PC-3 (cell line): ENCODE data around the gene ABLIM1. TPM values are rescaled to one million over a fixed set of nuclear protein-coding genes. Genes with fewer than 3 reads are reported as not detected.

Experiments used
- ATAC-seq: fragments of 200-7000 bp; cut with Tn5 transposase; 2 replicates; pipeline ENCODE4 v1.9.1; 2020; ENCODE audit warnings: mild to moderate bottlenecking, moderate library complexity
- BruUV-seq: library from RNA; stranded (reverse); fragments of 400-500 nt; replicated peaks from 2 replicates; lab custom pipeline; 2021; lab: Mats Ljungman, UMichigan
- CTCF ChIA-PET: fragments of 300-600 bp; sonication (Branson Sonifier 250); formaldehyde crosslinking; loops from one replicate; lab custom pipeline; 2022; ENCODE audit warnings: antibody characterized with exemption; lab: Charles Lee
- POLR2A ChIA-PET: fragments of 300-600 bp; sonication (Branson Sonifier 250); formaldehyde crosslinking; loops from one replicate; lab custom pipeline; 2022; ENCODE audit warnings: antibody characterized with exemption; ENCODE audit not compliant: unreplicated experiment; lab: Charles Lee
- DNase-seq: peaks from one replicate; pipeline ENCODE4 v3.0.0-alpha.2; 2015
- H2AFZ ChIP-seq: fragments of 300-600 bp; sonication (generic); 2 replicates; pipeline ENCODE4 v1.6.0; 2016; ENCODE audit warnings: antibody characterized with exemption, low read length
- H3F3A ChIP-seq: fragments of 300-600 bp; sonication (generic); one replicate; pipeline ENCODE4 v1.6.0; 2017; ENCODE audit warnings: antibody characterized with exemption, low read length, control low read depth, mild to moderate bottlenecking; ENCODE audit not compliant: unreplicated experiment
- H3K27ac ChIP-seq: fragments of 300-600 bp; sonication (generic); 2 replicates; pipeline ENCODE4 v1.5.1; 2016; ENCODE audit warnings: mild to moderate bottlenecking, low read length
- H3K27me3 ChIP-seq: fragments of 300-600 bp; sonication (generic); 2 replicates; pipeline ENCODE4 v1.6.1; 2016; ENCODE audit warnings: low read length, mixed read lengths
- H3K36me3 ChIP-seq: fragments of 300-600 bp; sonication (generic); 2 replicates; pipeline ENCODE4 v1.6.1; 2016; ENCODE audit warnings: low read depth, mixed run types, low read length, mixed read lengths
- H3K4me1 ChIP-seq: fragments of 300-600 bp; sonication (generic); 2 replicates; pipeline ENCODE4 v1.5.1; 2016; ENCODE audit warnings: low read length; ENCODE audit not compliant: insufficient read depth
- H3K4me2 ChIP-seq: fragments of 300-600 bp; sonication (generic); 2 replicates; pipeline ENCODE4 v1.6.0; 2016; ENCODE audit warnings: low read length
- H3K4me3 ChIP-seq: fragments of 300-600 bp; sonication (generic); 2 replicates; pipeline ENCODE4 v1.5.1; 2016; ENCODE audit warnings: mild to moderate bottlenecking, low read length, mixed read lengths
- H3K79me2 ChIP-seq: fragments of 300-600 bp; sonication (generic); 2 replicates; pipeline ENCODE4 v1.6.1; 2017; ENCODE audit warnings: low read length, mixed read lengths
- H3K9ac ChIP-seq: fragments of 300-600 bp; sonication (generic); 2 replicates; pipeline ENCODE4 v1.6.0; 2016; ENCODE audit warnings: mild to moderate bottlenecking, low read length
- H3K9me2 ChIP-seq: fragments of 300-600 bp; sonication (generic); replicated peaks from 2 replicates; pipeline ENCODE4 v1.6.1; 2016; ENCODE audit warnings: mixed run types, low read length, mixed read lengths
- H3K9me3 ChIP-seq: fragments of 300-600 bp; sonication (generic); 2 replicates; pipeline ENCODE4 v1.6.1; 2016; ENCODE audit warnings: low read length, mixed read lengths
- H4K20me1 ChIP-seq: fragments of 300-600 bp; sonication (generic); 2 replicates; pipeline ENCODE4 v1.6.1; 2016; ENCODE audit warnings: low read length, mixed read lengths
- CTCF ChIP-seq: fragments of 300-600 bp; sonication (generic); conservative IDR thresholded peaks from 2 replicates; pipeline ENCODE4 v1.5.1; 2017; ENCODE audit warnings: antibody characterized with exemption, low read depth, mild to moderate bottlenecking, low read length
- EZH2 ChIP-seq: fragments of 300-600 bp; sonication (generic); IDR thresholded peaks from one replicate; pipeline ENCODE4 v1.6.1; 2017; ENCODE audit warnings: antibody characterized with exemption, mild to moderate bottlenecking, low read length; ENCODE audit not compliant: unreplicated experiment
- EZH2phosphoT487 ChIP-seq: fragments of 300-600 bp; sonication (generic); IDR thresholded peaks from 2 replicates; pipeline ENCODE4 v1.6.1; 2018; ENCODE audit warnings: mild to moderate bottlenecking, antibody characterized with exemption, low read length, borderline replicate concordance
- intact Hi-C: fragments of 100-400 bp; cut with micrococcal nuclease; formaldehyde crosslinking; loops from 2 replicates; pipeline ENCODE4 v1.9.0; 2023
- total RNA-seq: library from RNA; depleted of rRNA; stranded (reverse); fragments of >200 nt; gene quantifications from 2 replicates; pipeline ENCODE4 v1.2.3, GENCODE V29; 2014

Gene ABLIM1
- total RNA-seq, 1 experiment from 2014 or later: 12.3 TPM

- ChIA-PET CTCF (no interaction called here), POLR2A (no interaction called here)
- Histone ChIP-seq H2AFZ (no peak overlapping the region), H3K36me3 (no peaks in the 10 kb centered on the region; the same call in 1 of the 2 replicates), H3K9ac (no peak overlapping the region), H3K4me2 (no peak overlapping the region), H4K20me1 (no peaks in the 10 kb centered on the region), H3K9me2 (no peaks in the 10 kb centered on the region), H3K27me3 (no peaks in the 10 kb centered on the region), H3K27ac (no peak overlapping the region), H3F3A (no peaks in the 10 kb centered on the region), H3K79me2 (no peaks in the 10 kb centered on the region), H3K4me3 (no peak overlapping the region), H3K9me3 (peaks cover 4% of the 10 kb centered on the region; the same call in 1 of the 2 replicates), H3K4me1 (no peaks in the 10 kb centered on the region)
- DNase-seq (no peak), ATAC-seq (no peak)
- intact Hi-C loops: no loop called here
- TF ChIP-seq EZH2phosphoT487: no peak
- no peak for TF ChIP-seq EZH2
- no peak for TF ChIP-seq CTCF
- no TSS peak for BruUV-seq
Observed at GRCh38 chr10:114559636-114560035, 98.4 kb downstream of the ABLIM1 start.

GRCh38 chr10:114557854-114558253, 100.2 kb downstream of the ABLIM1 start:
- Histone ChIP-seq H3K27me3 (no peaks in the 10 kb centered on the region), H3K36me3 (no peaks in the 10 kb centered on the region; the same call in 1 of the 2 replicates), H3K4me2 (no peak overlapping the region), H4K20me1 (no peaks in the 10 kb centered on the region), H3K9me3 (peaks cover 4% of the 10 kb centered on the region; the same call in 1 of the 2 replicates), H3F3A (no peaks in the 10 kb centered on the region), H3K9me2 (no peaks in the 10 kb centered on the region), H3K27ac (no peak overlapping the region), H3K4me3 (no peak overlapping the region), H3K4me1 (no peaks in the 10 kb centered on the region), H3K9ac (no peak overlapping the region), H2AFZ (no peak overlapping the region), H3K79me2 (no peaks in the 10 kb centered on the region)
- DNase-seq: no peak
- no peak for TF ChIP-seq CTCF
- TF ChIP-seq EZH2: no peak
- no peak for TF ChIP-seq EZH2phosphoT487
- BruUV-seq: no TSS peak
- ChIA-PET CTCF (no interaction called here), POLR2A (no interaction called here)
- intact Hi-C loops: no loop called here
- ATAC-seq: no peak

GRCh38 chr10:114556236-114557122, 101.6 kb downstream of the ABLIM1 start:
- Histone ChIP-seq H3K27ac (no peak overlapping the region), H3K79me2 (no peaks in the 10 kb centered on the region), H2AFZ (no peak overlapping the region), H3F3A (no peaks in the 10 kb centered on the region), H3K4me2 (no peak overlapping the region), H3K4me3 (no peak overlapping the region), H4K20me1 (no peaks in the 10 kb centered on the region), H3K9ac (no peak overlapping the region), H3K4me1 (no peaks in the 10 kb centered on the region), H3K36me3 (no peaks in the 10 kb centered on the region; the same call in 1 of the 2 replicates), H3K27me3 (no peaks in the 10 kb centered on the region), H3K9me3 (peaks cover 4% of the 10 kb centered on the region; the same call in 1 of the 2 replicates), H3K9me2 (no peaks in the 10 kb centered on the region)
- ATAC-seq (no peak), DNase-seq (no peak)
- BruUV-seq: no TSS peak
- no peak for TF ChIP-seq CTCF
- no peak for TF ChIP-seq EZH2phosphoT487
- no peak for TF ChIP-seq EZH2
- intact Hi-C loops: no loop called here
- POLR2A ChIA-PET: no interaction called here
- CTCF ChIA-PET: no interaction called here
